Measurements from ENCODE around the gene GCSAML.

DNA sequence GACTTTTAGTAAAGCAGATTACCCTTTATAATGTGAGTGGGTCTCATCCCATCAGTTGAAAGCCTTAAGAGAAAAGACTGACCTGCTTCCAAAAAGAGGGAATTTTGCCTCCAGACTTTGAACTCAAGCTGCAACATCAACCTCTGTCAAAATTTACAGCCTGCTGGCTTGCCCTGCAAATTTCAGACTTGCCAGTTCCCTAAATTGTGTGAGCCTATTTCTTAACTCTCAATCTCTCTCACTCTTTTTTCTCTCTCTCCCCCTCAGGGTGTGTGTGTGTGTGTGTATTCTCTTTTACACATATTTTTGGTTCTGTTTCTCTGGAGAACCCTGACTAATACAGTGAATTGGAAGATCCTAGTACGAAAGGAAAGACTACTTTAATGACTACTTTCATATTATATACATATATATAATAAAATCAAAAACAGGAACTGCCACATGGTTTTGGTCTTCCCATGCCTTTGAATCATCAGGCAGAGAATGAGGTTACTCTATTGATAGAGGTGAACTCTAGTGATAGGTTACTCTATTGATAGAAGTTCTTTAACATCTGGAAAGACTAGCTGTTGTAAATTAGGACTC is 19.1 kb upstream of the GCSAML start:
- TF ChIP-seq NELFE (IDR thresholded peaks at IDR 0.05; ENCODE audit: insufficient read depth, insufficient read length) (no peak), HMG20A (CRISPR knock-in tag; conservative IDR thresholded peaks at IDR 0.05) (no peak), ETV1 (tag; conservative IDR thresholded peaks at IDR 0.05; ENCODE audit: low read depth) (no peak), KAT7 (CRISPR knock-in tag; IDR thresholded peaks at IDR 0.05; ENCODE audit: borderline replicate concordance) (no peak), ZFP1 (CRISPR knock-in tag; IDR thresholded peaks at IDR 0.05) (no peak), POLR2AphosphoS5 (IDR thresholded peaks at IDR 0.05; ENCODE audit: control insufficient read depth, insufficient read depth, low read depth, low read length) (no peak), ZNF707 (CRISPR knock-in tag; conservative IDR thresholded peaks at IDR 0.05) (no peak), UBTF (IDR thresholded peaks at IDR 0.05; ENCODE audit: borderline replicate concordance in 1 of 2, low read depth in 2 of 2, low read length in 2 of 2) (no peak), KLF16 (IDR thresholded peaks at IDR 0.05) (no peak), NFIC (IDR thresholded peaks at IDR 0.05) (no peak), JUN (IDR thresholded peaks at IDR 0.05; ENCODE audit: borderline replicate concordance, low read depth, low read length) (no peak), JUN (CRISPR knock-in tag; IDR thresholded peaks at IDR 0.05; ENCODE audit: borderline replicate concordance) (no peak)
- TF ChIP-seq, protein P1, sequence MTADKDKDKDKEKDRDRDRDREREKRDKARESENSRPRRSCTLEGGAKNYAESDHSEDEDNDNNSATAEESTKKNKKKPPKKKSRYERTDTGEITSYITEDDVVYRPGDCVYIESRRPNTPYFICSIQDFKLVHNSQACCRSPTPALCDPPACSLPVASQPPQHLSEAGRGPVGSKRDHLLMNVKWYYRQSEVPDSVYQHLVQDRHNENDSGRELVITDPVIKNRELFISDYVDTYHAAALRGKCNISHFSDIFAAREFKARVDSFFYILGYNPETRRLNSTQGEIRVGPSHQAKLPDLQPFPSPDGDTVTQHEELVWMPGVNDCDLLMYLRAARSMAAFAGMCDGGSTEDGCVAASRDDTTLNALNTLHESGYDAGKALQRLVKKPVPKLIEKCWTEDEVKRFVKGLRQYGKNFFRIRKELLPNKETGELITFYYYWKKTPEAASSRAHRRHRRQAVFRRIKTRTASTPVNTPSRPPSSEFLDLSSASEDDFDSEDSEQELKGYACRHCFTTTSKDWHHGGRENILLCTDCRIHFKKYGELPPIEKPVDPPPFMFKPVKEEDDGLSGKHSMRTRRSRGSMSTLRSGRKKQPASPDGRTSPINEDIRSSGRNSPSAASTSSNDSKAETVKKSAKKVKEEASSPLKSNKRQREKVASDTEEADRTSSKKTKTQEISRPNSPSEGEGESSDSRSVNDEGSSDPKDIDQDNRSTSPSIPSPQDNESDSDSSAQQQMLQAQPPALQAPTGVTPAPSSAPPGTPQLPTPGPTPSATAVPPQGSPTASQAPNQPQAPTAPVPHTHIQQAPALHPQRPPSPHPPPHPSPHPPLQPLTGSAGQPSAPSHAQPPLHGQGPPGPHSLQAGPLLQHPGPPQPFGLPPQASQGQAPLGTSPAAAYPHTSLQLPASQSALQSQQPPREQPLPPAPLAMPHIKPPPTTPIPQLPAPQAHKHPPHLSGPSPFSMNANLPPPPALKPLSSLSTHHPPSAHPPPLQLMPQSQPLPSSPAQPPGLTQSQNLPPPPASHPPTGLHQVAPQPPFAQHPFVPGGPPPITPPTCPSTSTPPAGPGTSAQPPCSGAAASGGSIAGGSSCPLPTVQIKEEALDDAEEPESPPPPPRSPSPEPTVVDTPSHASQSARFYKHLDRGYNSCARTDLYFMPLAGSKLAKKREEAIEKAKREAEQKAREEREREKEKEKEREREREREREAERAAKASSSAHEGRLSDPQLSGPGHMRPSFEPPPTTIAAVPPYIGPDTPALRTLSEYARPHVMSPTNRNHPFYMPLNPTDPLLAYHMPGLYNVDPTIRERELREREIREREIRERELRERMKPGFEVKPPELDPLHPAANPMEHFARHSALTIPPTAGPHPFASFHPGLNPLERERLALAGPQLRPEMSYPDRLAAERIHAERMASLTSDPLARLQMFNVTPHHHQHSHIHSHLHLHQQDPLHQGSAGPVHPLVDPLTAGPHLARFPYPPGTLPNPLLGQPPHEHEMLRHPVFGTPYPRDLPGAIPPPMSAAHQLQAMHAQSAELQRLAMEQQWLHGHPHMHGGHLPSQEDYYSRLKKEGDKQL (CRISPR knock-in tag; IDR thresholded peaks at IDR 0.05; ENCODE audit: borderline replicate concordance) = no peak
